GM12874 (cell line): ENCODE results near the gene RAD51B.

Source experiments
- TF ChIP-seq, protein P1 (sequence below): IDR thresholded peaks from 2 replicates; pipeline ENCODE4 v1.5.1; 2011; ENCODE audit warnings: low read depth, mild to moderate bottlenecking, control low read depth, low read length, moderate library complexity; ENCODE audit not compliant: insufficient read depth

Gene RAD51B

GRCh38 chr14:68377006-68377405 lies 557.4 kb downstream of the RAD51B start:
- TF ChIP-seq, protein P1, sequence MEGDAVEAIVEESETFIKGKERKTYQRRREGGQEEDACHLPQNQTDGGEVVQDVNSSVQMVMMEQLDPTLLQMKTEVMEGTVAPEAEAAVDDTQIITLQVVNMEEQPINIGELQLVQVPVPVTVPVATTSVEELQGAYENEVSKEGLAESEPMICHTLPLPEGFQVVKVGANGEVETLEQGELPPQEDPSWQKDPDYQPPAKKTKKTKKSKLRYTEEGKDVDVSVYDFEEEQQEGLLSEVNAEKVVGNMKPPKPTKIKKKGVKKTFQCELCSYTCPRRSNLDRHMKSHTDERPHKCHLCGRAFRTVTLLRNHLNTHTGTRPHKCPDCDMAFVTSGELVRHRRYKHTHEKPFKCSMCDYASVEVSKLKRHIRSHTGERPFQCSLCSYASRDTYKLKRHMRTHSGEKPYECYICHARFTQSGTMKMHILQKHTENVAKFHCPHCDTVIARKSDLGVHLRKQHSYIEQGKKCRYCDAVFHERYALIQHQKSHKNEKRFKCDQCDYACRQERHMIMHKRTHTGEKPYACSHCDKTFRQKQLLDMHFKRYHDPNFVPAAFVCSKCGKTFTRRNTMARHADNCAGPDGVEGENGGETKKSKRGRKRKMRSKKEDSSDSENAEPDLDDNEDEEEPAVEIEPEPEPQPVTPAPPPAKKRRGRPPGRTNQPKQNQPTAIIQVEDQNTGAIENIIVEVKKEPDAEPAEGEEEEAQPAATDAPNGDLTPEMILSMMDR = no peak

DNA sequence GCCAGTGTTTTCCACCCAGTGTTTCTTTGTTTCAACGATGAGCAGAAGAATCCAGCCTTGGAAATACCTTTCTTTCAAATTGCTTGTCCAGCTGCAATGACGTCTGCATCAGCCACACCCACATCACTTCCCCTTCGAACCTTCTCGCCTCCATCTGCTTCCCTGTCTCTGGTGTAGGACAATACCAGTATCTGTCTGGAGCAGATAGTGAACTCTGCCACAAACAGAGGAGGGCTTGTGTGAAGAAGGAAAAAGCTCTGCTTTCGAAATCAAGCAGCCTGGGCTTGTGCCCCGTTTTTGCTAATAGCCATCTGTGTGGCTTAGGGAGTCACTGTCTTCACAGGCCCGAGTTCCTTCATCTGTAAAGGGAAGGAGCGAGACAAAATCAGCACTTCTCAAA lies 557.9 kb downstream of the RAD51B start:
- TF ChIP-seq, protein P1 = no peak

GRCh38 chr14:68379510-68380328 lies 560.1 kb downstream of the RAD51B start:
- TF ChIP-seq, protein P1 = no peak

GRCh38 chr14:68380329-68380741 lies 560.8 kb downstream of the RAD51B start:
- TF ChIP-seq, protein P1 = no peak

DNA sequence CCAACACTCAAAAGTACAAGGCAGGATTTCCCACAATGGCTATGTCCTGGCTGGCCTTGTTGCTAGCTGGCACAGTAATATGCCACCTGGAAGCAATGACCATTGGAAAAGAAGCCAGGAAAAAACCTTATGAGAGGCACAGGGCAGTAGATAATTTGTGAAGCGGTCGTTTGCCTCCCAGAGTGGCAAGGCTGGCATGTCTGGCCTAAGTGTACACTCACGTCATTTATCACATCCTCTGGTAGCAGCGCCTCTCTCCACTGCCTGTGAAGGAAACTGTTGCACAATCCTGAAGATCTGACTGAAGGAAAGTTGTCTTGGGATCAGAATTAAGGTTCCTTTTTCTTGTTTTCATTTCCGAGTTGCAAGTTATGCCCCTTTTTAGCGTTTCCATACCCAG lies 564.8 kb downstream of the RAD51B start:
- TF ChIP-seq, protein P1 = no peak

DNA sequence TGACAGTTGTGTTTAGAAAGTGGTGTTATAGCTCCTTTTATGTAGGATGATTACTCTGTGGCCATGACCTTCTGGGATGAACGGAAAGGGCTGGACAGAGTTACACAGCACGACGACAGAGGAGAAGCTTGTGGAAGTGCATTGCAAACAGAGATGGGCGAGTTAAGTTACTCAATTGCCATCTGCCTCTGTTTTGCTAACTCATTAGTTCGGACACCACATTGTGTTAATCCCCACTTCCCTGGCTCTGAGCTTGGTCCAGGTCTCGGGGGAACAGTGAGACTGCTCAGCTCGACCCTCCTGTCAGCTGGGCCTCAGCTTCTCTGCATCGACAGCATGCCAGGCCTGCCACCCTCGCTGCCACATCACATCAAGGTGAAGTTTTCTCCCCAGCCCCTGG lies 565.3 kb downstream of the RAD51B start:
- TF ChIP-seq, protein P1 = no peak

GRCh38 chr14:68386446-68386845 lies 566.9 kb downstream of the RAD51B start:
- TF ChIP-seq, protein P1 = no peak
